ENCODE results near the gene NBAS. TPM values are rescaled to one million over a fixed set of nuclear protein-coding genes. Genes with fewer than 3 reads are reported as not detected.
"Not testable (repeated sequence)": the region's sequence is repeated elsewhere in the genome, so short reads cannot be mapped to it uniquely, and the experiment has no call there.

NBAS gene
- total and polyA plus RNA-seq, 8 donors: 14.5 to 96.2 (median 41.2) TPM

GRCh38 chr2:15544227-15544626, 16.9 kb downstream of the NBAS start:
- DNase-seq: no peak
- Histone ChIP-seq H3K4me3 (no peak overlapping the region), H3K27me3 (no peaks in the 10 kb centered on the region), H3K4me1 (peaks cover 0 to 12% (median 4%) of the 10 kb centered on the region in 4 donors), H3K36me3 (peaks cover 11 to 18% (median 15%) of the 10 kb centered on the region in 4 donors), H3K9me3 (no peaks in the 10 kb centered on the region), H3K27ac (no peak overlapping the region)
- WGBS, 5 donors: 92 to 100% (median 94%) methylated on average over 2 of the region's 2 CpGs
- TF ChIP-seq POLR2AphosphoS5 (IDR thresholded peaks at IDR 0.05) (no peak), CTCF (IDR thresholded peaks at IDR 0.05) (no peak), POLR2A (IDR thresholded peaks at IDR 0.05) (no peak), EP300 (IDR thresholded peaks at IDR 0.05) (no peak)
- intact Hi-C loops (cut with DNase I; ENCODE audit: low total_unique reads): no loop called here

GRCh38 chr2:15543541-15543940, 17.6 kb downstream of the NBAS start:
- peaks cover 4 to 18% (median 15%) of the 10 kb centered on the region in 4 donors for H3K36me3 ChIP-seq
- peaks cover 0 to 12% (median 4%) of the 10 kb centered on the region in 4 donors for H3K4me1 ChIP-seq
- no peaks in the 10 kb centered on the region for H3K9me3 ChIP-seq
- TF ChIP-seq CTCF (IDR thresholded peaks at IDR 0.05) (no peak), POLR2AphosphoS5 (IDR thresholded peaks at IDR 0.05) (no peak), EP300 (IDR thresholded peaks at IDR 0.05) (no peak), POLR2A (IDR thresholded peaks at IDR 0.05) (no peak)
- 81 to 91% (median 85%) methylated on average over 6 of the region's 6 CpGs for WGBS, 5 donors
- H3K27me3 ChIP-seq: no peaks in the 10 kb centered on the region
- DNase-seq: no peak
- no peak overlapping the region for H3K27ac ChIP-seq
- H3K4me3 ChIP-seq: no peak overlapping the region
- intact Hi-C loops (cut with DNase I; ENCODE audit: low total_unique reads): no loop called here

- TF ChIP-seq EP300 (IDR thresholded peaks at IDR 0.05): no peak
- no peak for TF ChIP-seq CTCF (IDR thresholded peaks at IDR 0.05)
- TF ChIP-seq POLR2AphosphoS5 (IDR thresholded peaks at IDR 0.05): no peak
- no peak for TF ChIP-seq POLR2A (IDR thresholded peaks at IDR 0.05)
- H3K4me1 ChIP-seq: peaks cover 0 to 12% (median 4%) of the 10 kb centered on the region in 4 donors
- H3K36me3 ChIP-seq: peaks cover 0 to 15% (median 12%) of the 10 kb centered on the region in 4 donors
- H3K27me3 ChIP-seq: no peaks in the 10 kb centered on the region
- no peak overlapping the region for H3K4me3 ChIP-seq
- intact Hi-C loops (cut with DNase I; ENCODE audit: low total_unique reads): no loop called here
- no peak overlapping the region for H3K27ac ChIP-seq
- no peaks in the 10 kb centered on the region for H3K9me3 ChIP-seq
- 49 to 74% (median 63%) methylated on average over 3 of the region's 3 CpGs for WGBS, 5 donors
- DNase-seq: no peak
These were observed 18.1 kb downstream of the NBAS start for GRCh38 chr2:15543053-15543452.

- DNase-seq; H3K4me3 ChIP-seq; H3K9me3 ChIP-seq; H3K27me3 ChIP-seq; H3K27ac ChIP-seq; intact Hi-C loops (cut with DNase I; ENCODE audit: low total_unique reads): not testable (repeated sequence)
- Histone ChIP-seq H3K36me3 (peaks cover 0 to 16% (median 12%) of the 10 kb centered on the region in 4 donors), H3K4me1 (peaks cover 0 to 12% (median 4%) of the 10 kb centered on the region in 4 donors)
- 50 to 78% (median 73%) methylated on average over 1 to 4 of the region's 6 CpGs for WGBS, 5 donors
These were observed 18.9 kb downstream of the NBAS start for GRCh38 chr2:15542269-15542668.

GRCh38 chr2:15540523-15540922, 20.6 kb downstream of the NBAS start:
- intact Hi-C loops (cut with DNase I; ENCODE audit: low total_unique reads); H3K27ac ChIP-seq; DNase-seq; H3K4me3 ChIP-seq; H3K9me3 ChIP-seq; H3K27me3 ChIP-seq: not testable (repeated sequence)
- peaks cover 0 to 12% (median 4%) of the 10 kb centered on the region in 4 donors for H3K4me1 ChIP-seq
- WGBS, 5 donors: 83 to 89% (median 87%) methylated on average over 5 of the region's 5 CpGs
- peaks cover 0 to 32% (median 23%) of the 10 kb centered on the region in 4 donors for H3K36me3 ChIP-seq
